Measurements from ENCODE around the gene ZC3H8.
"Not testable (repeated sequence)": the region's sequence is repeated elsewhere in the genome, so short reads cannot be mapped to it uniquely, and the experiment has no call there.

The ZC3H8 gene

DNA sequence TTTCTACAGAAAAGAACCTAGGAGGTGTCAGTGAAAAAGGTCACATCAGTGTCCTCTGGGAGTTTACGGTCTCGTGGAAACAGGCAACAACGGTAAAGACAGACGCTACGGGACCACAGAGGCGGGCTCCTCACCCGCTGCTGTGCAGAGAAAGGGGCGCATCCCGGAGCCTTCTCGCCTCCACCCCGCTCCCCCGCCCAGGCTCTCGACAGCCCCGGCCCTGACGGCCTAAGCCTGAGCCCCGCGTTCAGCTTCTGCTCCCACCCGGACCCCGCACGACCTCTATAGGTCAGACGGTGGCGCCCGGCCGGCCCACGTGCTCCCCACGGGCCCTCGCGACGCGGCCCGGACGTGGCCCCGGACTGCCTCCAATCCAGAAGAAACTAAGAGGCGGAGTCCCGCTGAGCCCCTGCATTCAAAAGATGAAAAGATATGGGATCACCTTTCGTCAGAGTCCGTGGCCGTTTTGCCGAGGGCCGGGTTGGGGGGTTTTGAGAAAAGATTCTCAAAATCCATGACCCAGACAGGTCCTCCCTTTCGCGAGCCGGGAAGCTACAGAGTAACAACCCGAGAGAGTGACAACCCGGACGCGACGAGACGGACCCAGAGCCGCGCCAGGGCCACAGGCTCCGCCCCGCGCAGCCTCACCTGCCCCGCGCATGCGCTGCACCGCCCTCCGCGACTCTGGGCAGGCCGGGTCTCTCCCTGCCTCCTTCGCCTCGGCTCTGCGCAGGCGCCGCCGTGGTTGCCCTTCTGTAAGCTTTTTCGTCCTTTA is at the start of gene ZC3H8:
Gene ZC3H8, minus strand, starts transcription at position 577 of the 775 bp plus-strand sequence. Its CDS starts 61 bp downstream, at position 516.
- H3K9me3 ChIP-seq: no peaks in the 10 kb centered on the region
- peaks cover 32% of the 10 kb centered on the region for H3K4me1 ChIP-seq
- peaks cover 21% of the 10 kb centered on the region for H3K36me3 ChIP-seq
- H3K9ac ChIP-seq: peak within 1 kb of the TSS; percentile 90
- peak within 1 kb of the TSS; percentile 83 for H3K4me3 ChIP-seq
- H3K27ac ChIP-seq: peak within 1 kb of the TSS; percentile 88
- no peaks in the 10 kb centered on the region for H3K27me3 ChIP-seq
- peaks cover 13% of the 10 kb centered on the region; the same call in 1 of the 2 replicates for H4K20me1 ChIP-seq
- TF ChIP-seq Cebpa-rat (IDR thresholded peaks at IDR 0.05): no peak
- peak within 1 kb of the TSS; percentile 89 for H3K4me2 ChIP-seq

DNA sequence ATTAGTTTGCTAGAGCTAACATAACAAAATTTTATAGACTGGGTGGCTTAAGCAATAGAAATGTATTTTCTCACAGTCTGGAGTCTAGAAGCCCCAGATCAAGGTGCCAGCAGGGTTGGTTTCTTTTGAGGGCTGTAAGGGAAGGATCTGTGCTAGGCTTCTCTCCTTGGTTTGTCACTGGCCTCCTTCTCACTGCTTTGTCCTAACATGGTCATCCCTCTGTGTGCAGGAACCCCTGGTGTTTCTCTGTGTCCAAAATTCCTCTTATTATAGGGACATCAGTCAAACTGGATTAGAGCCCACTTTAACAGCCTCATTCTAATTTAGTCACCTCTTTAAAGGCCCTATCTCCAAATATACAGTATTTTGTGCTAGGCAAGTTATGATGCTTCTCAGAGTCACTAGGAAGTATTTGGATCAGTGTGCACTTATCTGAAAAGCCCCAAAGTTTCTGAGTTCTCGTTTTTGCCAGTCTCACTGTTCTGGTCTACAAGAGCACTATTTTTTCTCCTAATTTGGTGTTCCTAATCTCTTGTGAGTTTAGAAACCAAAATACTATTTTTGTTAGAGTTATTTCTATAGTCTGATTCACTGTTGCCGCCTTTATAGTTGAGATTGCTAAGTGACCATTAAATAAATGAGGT is 49.6 kb upstream of the ZC3H8 start:
- Histone ChIP-seq H3K4me2 (no peak overlapping the region), H3K27me3 (no peaks in the 10 kb centered on the region), H4K20me1 (no peaks in the 10 kb centered on the region), H3K9me3 (no peaks in the 10 kb centered on the region), H3K9ac (no peak overlapping the region), H3K4me3 (no peak overlapping the region), H3K36me3 (peaks cover 14% of the 10 kb centered on the region; the same call in 1 of the 2 replicates), H3K27ac (no peak overlapping the region), H3K4me1 (no peaks in the 10 kb centered on the region)
- no peak for TF ChIP-seq Cebpa-rat (IDR thresholded peaks at IDR 0.05)

DNA sequence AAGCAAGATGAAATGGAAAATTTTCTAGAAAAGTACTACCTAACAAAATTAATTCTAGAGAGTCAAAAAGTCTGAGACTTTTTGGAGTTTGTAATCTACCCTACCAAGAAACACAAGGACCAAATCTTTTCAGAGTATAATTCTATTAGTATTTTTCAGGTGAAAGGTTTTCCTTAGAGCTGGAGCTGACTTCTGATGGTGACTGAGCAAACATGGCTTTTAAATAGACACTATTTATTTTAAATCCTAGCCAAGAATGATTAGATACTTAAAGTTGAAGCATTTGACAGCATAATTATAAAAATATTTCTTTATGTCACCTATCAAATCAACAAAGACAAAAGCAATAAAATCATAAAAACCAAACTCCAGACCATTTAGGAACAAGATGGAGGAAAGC is 47.1 kb upstream of the ZC3H8 start:
- Histone ChIP-seq H3K27ac (no peak overlapping the region), H4K20me1 (no peaks in the 10 kb centered on the region), H3K4me2 (no peak overlapping the region), H3K4me3 (no peak overlapping the region), H3K27me3 (no peaks in the 10 kb centered on the region), H3K9me3 (no peaks in the 10 kb centered on the region), H3K36me3 (peaks cover 14% of the 10 kb centered on the region; the same call in 1 of the 2 replicates), H3K4me1 (no peaks in the 10 kb centered on the region), H3K9ac (no peak overlapping the region)
- TF ChIP-seq Cebpa-rat (IDR thresholded peaks at IDR 0.05): no peak

DNA sequence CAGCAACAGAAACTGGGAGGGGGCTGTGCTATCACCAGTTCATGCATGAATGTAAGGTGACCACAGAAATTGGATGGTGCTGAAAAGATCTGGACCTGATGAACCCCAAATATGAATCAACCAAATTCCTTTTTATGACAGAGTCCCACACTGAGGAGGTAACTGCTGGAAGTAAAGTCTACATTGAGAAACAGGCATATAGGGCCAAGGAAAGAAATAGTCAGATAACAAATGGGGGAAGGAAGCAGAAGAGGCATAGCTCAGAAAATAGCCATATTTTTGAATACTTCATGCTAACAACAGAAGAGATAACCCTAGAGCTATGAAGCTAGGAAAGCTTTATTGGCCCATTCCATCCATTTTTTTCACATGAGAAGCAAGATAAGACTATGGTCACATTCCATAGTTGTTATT is 46.3 kb upstream of the ZC3H8 start:
- Histone ChIP-seq H3K4me3 (no peak overlapping the region), H3K27me3 (no peaks in the 10 kb centered on the region)
- no peak for TF ChIP-seq Cebpa-rat (IDR thresholded peaks at IDR 0.05)

DNA sequence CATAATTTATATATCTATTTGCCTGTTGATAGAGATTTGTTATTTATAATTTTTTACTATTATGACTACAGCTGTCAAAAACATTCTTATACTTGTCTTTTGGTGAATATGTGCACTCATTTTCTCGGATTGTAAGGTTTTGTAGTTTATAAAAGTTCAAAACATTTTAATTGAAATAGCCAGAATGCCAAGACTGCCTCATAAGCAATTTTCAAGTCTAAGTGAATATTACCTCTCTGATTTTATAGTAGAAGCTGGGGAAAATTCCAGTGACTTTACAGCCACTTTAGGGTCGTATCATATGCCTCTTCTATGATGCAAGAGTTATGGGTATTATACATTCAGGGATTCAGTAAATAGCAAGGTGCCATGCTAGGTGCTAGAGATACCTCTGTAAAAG is 41.6 kb upstream of the ZC3H8 start:
- no peaks in the 10 kb centered on the region for H3K27me3 ChIP-seq
- no peak overlapping the region for H3K4me3 ChIP-seq
- no peak overlapping the region for H3K4me2 ChIP-seq
- TF ChIP-seq Cebpa-rat (IDR thresholded peaks at IDR 0.05): no peak
- H4K20me1 ChIP-seq: no peaks in the 10 kb centered on the region
- H3K36me3 ChIP-seq: peaks cover 11% of the 10 kb centered on the region; the same call in 1 of the 2 replicates
- H3K4me1 ChIP-seq: no peaks in the 10 kb centered on the region
- H3K27ac ChIP-seq: no peak overlapping the region
- no peak overlapping the region for H3K9ac ChIP-seq
- no peaks in the 10 kb centered on the region for H3K9me3 ChIP-seq

More for the DNA sequence above, 46.3 kb upstream of the ZC3H8 start:
- no peaks in the 10 kb centered on the region for H3K9me3 ChIP-seq
- no peaks in the 10 kb centered on the region for H4K20me1 ChIP-seq
- H3K27ac ChIP-seq: no peak overlapping the region
- no peak overlapping the region for H3K9ac ChIP-seq
- no peaks in the 10 kb centered on the region for H3K4me1 ChIP-seq
- no peak overlapping the region for H3K4me2 ChIP-seq
- peaks cover 11% of the 10 kb centered on the region; the same call in 1 of the 2 replicates for H3K36me3 ChIP-seq

GRCh38 chr2:112295407-112296078 is 40.7 kb upstream of the ZC3H8 start:
- Histone ChIP-seq H3K36me3 (peaks cover 5% of the 10 kb centered on the region; the same call in 1 of the 2 replicates), H3K27me3 (no peaks in the 10 kb centered on the region), H3K27ac (no peak overlapping the region), H4K20me1 (no peaks in the 10 kb centered on the region), H3K4me1 (no peaks in the 10 kb centered on the region), H3K9me3 (no peaks in the 10 kb centered on the region), H3K4me3 (no peak overlapping the region), H3K4me2 (no peak overlapping the region), H3K9ac (no peak overlapping the region)
- no peak for TF ChIP-seq Cebpa-rat (IDR thresholded peaks at IDR 0.05)

DNA sequence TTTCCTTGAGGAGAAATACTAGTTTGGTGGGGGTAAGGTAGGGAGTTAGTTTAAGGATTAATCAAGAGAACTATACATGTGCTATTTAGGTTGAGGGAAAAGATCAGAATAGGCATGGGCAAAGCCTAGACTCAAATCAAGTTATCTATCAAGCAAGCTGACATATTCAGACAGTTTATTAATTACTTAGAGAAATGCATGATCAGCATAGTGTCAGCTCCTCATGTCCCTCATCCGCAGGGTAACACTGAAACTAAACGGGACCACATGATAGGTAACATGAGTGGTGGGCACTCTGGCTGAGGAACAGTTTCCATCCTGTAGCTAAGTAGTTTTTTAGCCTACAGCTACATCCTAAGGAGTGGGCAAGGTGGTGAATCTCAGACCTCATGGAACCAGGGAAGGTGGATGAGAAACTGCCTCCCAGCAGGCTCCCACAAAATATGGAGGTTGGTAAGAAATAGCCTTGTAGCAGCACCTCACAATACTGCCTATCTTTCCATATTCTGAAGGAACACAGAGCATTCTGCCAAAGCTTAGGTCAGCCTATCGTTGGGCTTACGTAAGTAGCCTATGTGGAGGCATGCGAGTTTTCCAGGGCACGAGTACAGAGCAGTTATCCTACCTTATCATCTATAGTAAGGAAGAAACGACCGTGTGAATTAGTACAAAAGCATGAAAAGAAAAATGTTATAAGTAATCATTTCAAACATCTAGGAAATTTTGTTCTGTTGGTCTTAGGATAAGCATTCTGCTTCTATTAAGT is 39.0 kb upstream of the ZC3H8 start:
- TF ChIP-seq Cebpa-rat (IDR thresholded peaks at IDR 0.05): no peak
- no peaks in the 10 kb centered on the region for H4K20me1 ChIP-seq
- no peaks in the 10 kb centered on the region for H3K4me1 ChIP-seq
- H3K4me3 ChIP-seq: no peak overlapping the region
- H3K27ac ChIP-seq: no peak overlapping the region
- H3K9me3 ChIP-seq: no peaks in the 10 kb centered on the region
- no peak overlapping the region for H3K4me2 ChIP-seq
- H3K27me3 ChIP-seq: no peaks in the 10 kb centered on the region
- no peaks in the 10 kb centered on the region for H3K36me3 ChIP-seq
- no peak overlapping the region for H3K9ac ChIP-seq

- H3K4me2 ChIP-seq: no peak overlapping the region
- H3K9ac ChIP-seq: no peak overlapping the region
- no peaks in the 10 kb centered on the region; the same call in 1 of the 2 replicates for H3K9me3 ChIP-seq
- no peak overlapping the region for H3K4me3 ChIP-seq
- no peak for TF ChIP-seq Cebpa-rat (IDR thresholded peaks at IDR 0.05)
- no peaks in the 10 kb centered on the region for H3K27me3 ChIP-seq
- no peaks in the 10 kb centered on the region for H3K4me1 ChIP-seq
- H3K27ac ChIP-seq: no peak overlapping the region
- no peaks in the 10 kb centered on the region for H3K36me3 ChIP-seq
- H4K20me1 ChIP-seq: no peaks in the 10 kb centered on the region
These were observed 35.8 kb upstream of the ZC3H8 start for GRCh38 chr2:112290648-112291047.

DNA sequence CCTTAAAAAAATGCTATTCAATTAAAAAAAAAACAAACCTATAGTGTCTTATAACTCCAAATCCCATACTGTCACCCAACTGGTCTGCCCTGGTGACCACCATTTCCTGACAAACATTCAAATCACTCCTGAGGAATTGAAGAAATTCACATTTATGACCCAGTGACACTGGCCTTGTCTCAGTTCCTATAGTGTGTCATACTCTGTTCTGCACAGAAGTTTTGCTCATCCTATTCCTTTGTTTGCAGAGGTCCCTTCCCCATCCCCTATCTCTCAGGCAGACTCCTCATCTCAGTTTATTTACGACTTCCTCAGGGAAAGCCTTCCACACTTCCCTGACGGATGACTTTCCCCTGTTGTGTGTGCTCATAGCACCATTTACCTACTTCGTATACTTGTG is 35.2 kb upstream of the ZC3H8 start:
- no peak for TF ChIP-seq Cebpa-rat (IDR thresholded peaks at IDR 0.05)
- no peaks in the 10 kb centered on the region for H4K20me1 ChIP-seq

DNA sequence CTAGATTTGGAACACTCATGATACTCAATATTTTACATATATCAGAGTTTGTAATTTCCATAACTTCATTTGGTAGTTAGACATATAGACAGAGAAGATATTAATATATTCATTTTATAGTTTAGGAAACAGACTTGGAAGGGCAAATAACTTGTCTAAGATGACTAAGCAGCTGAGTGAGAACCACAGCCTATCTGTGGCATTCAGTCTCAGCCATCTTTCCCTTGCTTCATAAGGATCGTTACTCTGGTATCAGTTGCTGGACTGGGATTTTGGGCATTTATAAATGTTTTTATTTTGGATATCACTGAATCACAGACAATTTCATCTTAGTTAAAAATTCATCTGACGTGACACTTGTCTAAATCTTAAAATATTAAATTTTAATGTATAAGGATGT is 28.7 kb upstream of the ZC3H8 start:
- H3K27me3 ChIP-seq, H3K4me2 ChIP-seq, H3K9me3 ChIP-seq, H3K36me3 ChIP-seq, H4K20me1 ChIP-seq, H3K9ac ChIP-seq, H3K27ac ChIP-seq, H3K4me1 ChIP-seq, H3K4me3 ChIP-seq: not testable (repeated sequence)

More for the DNA sequence above, 35.2 kb upstream of the ZC3H8 start:
- no peak overlapping the region for H3K9ac ChIP-seq
- H3K27ac ChIP-seq: no peak overlapping the region
- H3K9me3 ChIP-seq: no peaks in the 10 kb centered on the region; the same call in 1 of the 2 replicates
- no peak overlapping the region for H3K4me2 ChIP-seq
- H3K36me3 ChIP-seq: no peaks in the 10 kb centered on the region
- H3K4me3 ChIP-seq: no peak overlapping the region
- H3K4me1 ChIP-seq: no peaks in the 10 kb centered on the region
- H3K27me3 ChIP-seq: no peaks in the 10 kb centered on the region

GRCh38 chr2:112282066-112282465 is 27.2 kb upstream of the ZC3H8 start:
- H3K4me2 ChIP-seq, H4K20me1 ChIP-seq, H3K4me3 ChIP-seq, H3K27me3 ChIP-seq, H3K36me3 ChIP-seq, H3K27ac ChIP-seq, H3K9ac ChIP-seq, H3K9me3 ChIP-seq: not testable (repeated sequence)
- peaks cover 11% of the 10 kb centered on the region for H3K4me1 ChIP-seq

Measured in BLaER1 (cell line).